ENCODE data around the gene SULT1E1.

- TF ChIP-seq POLR2A (IDR thresholded peaks at IDR 0.05) (no peak), CTCF (IDR thresholded peaks at IDR 0.05) (no peak)
These were observed 43.7 kb downstream of the SULT1E1 start for GRCh38 chr4:69816236-69816635.

Data from breast epithelium (tissue), 3 donors.